Osteoblast (primary cell): ENCODE measurements around the gene RNF26. TPM values are rescaled to one million over a fixed set of nuclear protein-coding genes. Genes with fewer than 3 reads are reported as not detected.
A peak's percentile ranks its signal among the peaks of the same experiment; 100 is the strongest.

Experiments
- DNase-seq: peaks from one replicate; pipeline ENCODE4 v3.0.0; 2011; ENCODE audit warnings: low spot score, mixed read lengths; ENCODE audit not compliant: insufficient read length; ENCODE audit errors: missing footprints
- H2AFZ ChIP-seq: 2 replicates; pipeline ENCODE4 v1.6.0; 2011; ENCODE audit warnings: mild to moderate bottlenecking, low read length
- H3K27ac ChIP-seq: 2 replicates; pipeline ENCODE4 v1.5.1; 2011; ENCODE audit warnings: mild to moderate bottlenecking, low read depth, low read length, moderate library complexity
- H3K27me3 ChIP-seq: 2 replicates; pipeline ENCODE4 v1.6.0; 2012; ENCODE audit warnings: mild to moderate bottlenecking, control low read depth, inconsistent platforms, low read length, moderate library complexity; ENCODE audit not compliant: insufficient read depth
- H3K36me3 ChIP-seq: 2 replicates; pipeline ENCODE4 v1.5.1; 2011; ENCODE audit warnings: mild to moderate bottlenecking, low read length, control low read depth, moderate library complexity; ENCODE audit not compliant: insufficient read depth
- H3K4me1 ChIP-seq: 2 replicates; pipeline ENCODE4 v1.5.1; 2011; ENCODE audit warnings: mild to moderate bottlenecking, low read length, control low read depth, moderate library complexity; ENCODE audit not compliant: insufficient read depth
- H3K4me2 ChIP-seq: 2 replicates; pipeline ENCODE4 v1.6.0; 2011; ENCODE audit warnings: mild to moderate bottlenecking, low read length; ENCODE audit not compliant: insufficient read depth
- H3K4me3 ChIP-seq: fragments of 200-600 bp; sonication (generic); 3 replicates; pipeline ENCODE4 v1.5.1; 2012; ENCODE audit warnings: mild to moderate bottlenecking, low read length, inconsistent platforms; ENCODE audit not compliant: insufficient read depth
- H3K79me2 ChIP-seq: 2 replicates; pipeline ENCODE4 v1.6.0; 2012; ENCODE audit warnings: mild to moderate bottlenecking, low read length, control low read depth, inconsistent platforms; ENCODE audit not compliant: insufficient read depth
- H3K9me3 ChIP-seq: 2 replicates; pipeline ENCODE4 v1.5.1; 2011; ENCODE audit warnings: low read depth, low read length, control low read depth
- H4K20me1 ChIP-seq: 2 replicates; pipeline ENCODE4 v1.6.0; 2012; ENCODE audit warnings: mild to moderate bottlenecking, low read length, control low read depth; ENCODE audit not compliant: insufficient read depth
- CTCF ChIP-seq: IDR thresholded peaks from 2 replicates; pipeline ENCODE4 v1.5.1; 2011; ENCODE audit warnings: mild to moderate bottlenecking, low read depth, low read length, moderate library complexity; ENCODE audit errors: extremely low read depth
- total RNA-seq: library from RNA; depleted of rRNA; stranded (reverse); fragments of >200 nt; gene quantifications from 2 replicates; pipeline ENCODE4 v1.2.3, GENCODE V29; 2012

Gene RNF26
- total RNA-seq, 1 donor = 4.0 TPM

DNA sequence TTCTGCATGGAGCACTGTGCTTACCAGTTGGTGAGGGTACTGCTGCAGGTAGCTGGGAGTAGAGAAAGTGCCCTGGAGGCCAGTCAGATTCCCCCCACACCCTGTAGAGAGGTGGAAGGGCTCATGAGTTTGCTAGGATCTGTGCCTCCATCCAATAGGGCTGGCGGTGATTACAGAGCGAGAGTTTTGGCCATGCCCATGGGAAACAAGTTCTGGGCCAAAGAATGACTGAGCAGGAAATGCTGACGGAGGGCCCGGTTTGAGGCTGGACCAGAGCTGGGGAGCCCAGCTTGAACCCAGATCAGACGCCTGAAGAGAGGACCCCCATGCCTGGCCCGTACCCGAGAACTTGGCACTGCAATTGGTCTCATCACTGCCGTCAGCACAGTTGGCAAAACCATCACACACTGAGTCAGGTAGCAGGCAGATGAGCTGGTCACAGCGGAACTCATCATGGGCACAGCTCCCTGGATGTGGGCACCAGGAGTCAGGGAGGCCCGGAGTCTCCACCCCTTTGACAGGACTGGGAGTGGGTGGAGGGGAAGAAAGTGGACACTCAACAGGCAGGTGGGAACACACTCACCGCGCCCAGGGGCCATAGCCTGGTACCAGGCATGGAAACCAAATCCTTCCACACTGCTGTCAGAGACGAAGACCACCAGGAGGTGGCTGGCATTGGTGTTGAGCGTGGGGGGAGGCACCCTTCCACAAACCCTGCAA, 10.1 kb downstream of the RNF26 start:
- H3K4me3 ChIP-seq = no peak overlapping the region
- H3K36me3 ChIP-seq = no peaks in the 10 kb centered on the region
- H3K4me2 ChIP-seq = no peak overlapping the region
- no peak overlapping the region for H3K27ac ChIP-seq
- H3K9me3 ChIP-seq = no peaks in the 10 kb centered on the region
- no peak overlapping the region for H2AFZ ChIP-seq
- no peaks in the 10 kb centered on the region for H3K79me2 ChIP-seq
- no peaks in the 10 kb centered on the region for H4K20me1 ChIP-seq
- H3K27me3 ChIP-seq = peaks cover 23% of the 10 kb centered on the region
- peak; percentile 87 for DNase-seq
- peaks cover 9% of the 10 kb centered on the region for H3K4me1 ChIP-seq
- TF ChIP-seq CTCF = no peak

GRCh38 chr11:119345685-119346084, 11.4 kb downstream of the RNF26 start:
- H4K20me1 ChIP-seq = no peaks in the 10 kb centered on the region
- H3K4me2 ChIP-seq = no peak overlapping the region
- peaks cover 4% of the 10 kb centered on the region for H3K4me1 ChIP-seq
- H3K36me3 ChIP-seq = no peaks in the 10 kb centered on the region
- no peak overlapping the region for H3K27ac ChIP-seq
- no peak overlapping the region for H3K4me3 ChIP-seq
- H3K27me3 ChIP-seq = peaks cover 23% of the 10 kb centered on the region
- H3K9me3 ChIP-seq = no peaks in the 10 kb centered on the region
- TF ChIP-seq CTCF = no peak
- DNase-seq = no peak
- H3K79me2 ChIP-seq = no peaks in the 10 kb centered on the region
- H2AFZ ChIP-seq = no peak overlapping the region

DNA sequence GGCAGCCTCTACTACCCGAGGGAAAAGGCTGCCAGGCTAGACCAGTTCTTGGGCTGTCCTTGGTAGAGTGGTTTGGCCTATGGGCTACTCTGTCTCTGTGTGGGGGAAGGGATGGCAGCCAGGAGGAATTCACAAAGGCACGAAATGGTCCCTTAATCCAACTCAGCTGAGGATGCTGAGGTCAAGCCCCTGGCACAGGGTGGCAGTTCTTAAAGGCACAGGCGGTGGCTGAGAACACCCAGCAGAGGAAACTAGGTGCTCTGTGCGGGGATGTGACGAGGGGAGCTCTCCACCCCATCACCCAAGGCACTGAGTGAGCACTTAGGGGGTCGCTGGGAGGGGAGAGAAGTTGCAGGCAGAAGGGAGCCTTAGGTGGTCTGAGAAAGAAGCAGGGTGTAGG, 12.3 kb downstream of the RNF26 start, which contains the start of gene MFRP:
TSS of gene MFRP (minus strand) at position 101 of the 400 bp plus-strand sequence. CDS start 192 bp downstream, outside the sequence.
- Histone ChIP-seq H3K9me3 (no peaks in the 10 kb centered on the region), H3K27me3 (peaks cover 18% of the 10 kb centered on the region), H4K20me1 (no peaks in the 10 kb centered on the region), H3K4me2 (no peak within 1 kb of the TSS), H3K27ac (no peak within 1 kb of the TSS), H2AFZ (no peak within 1 kb of the TSS), H3K36me3 (no peaks in the 10 kb centered on the region), H3K4me1 (no peaks in the 10 kb centered on the region), H3K4me3 (no peak within 1 kb of the TSS), H3K79me2 (no peaks in the 10 kb centered on the region)
- no peak for DNase-seq
- no peak for TF ChIP-seq CTCF

GRCh38 chr11:119347242-119347641, 12.9 kb downstream of the RNF26 start:
- H3K79me2 ChIP-seq = no peaks in the 10 kb centered on the region
- TF ChIP-seq CTCF = no peak
- H3K27me3 ChIP-seq = peaks cover 23% of the 10 kb centered on the region
- DNase-seq = peak; percentile 91
- no peaks in the 10 kb centered on the region for H3K4me1 ChIP-seq
- H3K4me3 ChIP-seq = no peak overlapping the region
- no peaks in the 10 kb centered on the region for H4K20me1 ChIP-seq
- H3K4me2 ChIP-seq = no peak overlapping the region
- no peaks in the 10 kb centered on the region for H3K9me3 ChIP-seq
- no peak overlapping the region for H3K27ac ChIP-seq
- no peak overlapping the region for H2AFZ ChIP-seq
- H3K36me3 ChIP-seq = no peaks in the 10 kb centered on the region
